T1000 (cell line): Measurements from ENCODE around the gene UBQLN1.
"Not testable (repeated sequence)": the region's sequence is repeated elsewhere in the genome, so short reads cannot be mapped to it uniquely, and the experiment has no call there.

Experiments used
- DNase-seq: peaks from one replicate; lab custom pipeline; 2025; ENCODE audit warnings: mixed read lengths; lab: John Stamatoyannopoulos, UW

UBQLN1 gene

GRCh38 chr9:83630938-83631457, 76.8 kb downstream of the UBQLN1 start:
- DNase-seq, result no peak

GRCh38 chr9:83629433-83630104, 78.2 kb downstream of the UBQLN1 start:
- DNase-seq, result no peak

- no peak for DNase-seq
These were observed 79.2 kb downstream of the UBQLN1 start for GRCh38 chr9:83628540-83628939.

- DNase-seq, result no peak
These were observed 82.6 kb downstream of the UBQLN1 start for GRCh38 chr9:83625178-83625577.

GRCh38 chr9:83623679-83624076, 84.1 kb downstream of the UBQLN1 start:
- no peak for DNase-seq

GRCh38 chr9:83622939-83623678, 84.6 kb downstream of the UBQLN1 start, which contains the start of gene IDNK:
TSS of gene IDNK (plus strand) at chr9:83623143. CDS start at chr9:83623172, 29 bp downstream.
- peak; percentile 28 for DNase-seq

- no peak for DNase-seq
These were observed 85.3 kb downstream of the UBQLN1 start for GRCh38 chr9:83622433-83622938.

- peak; percentile 36 for DNase-seq
These were observed 86.7 kb downstream of the UBQLN1 start for GRCh38 chr9:83620841-83621636.

GRCh38 chr9:83617299-83617698, 90.5 kb downstream of the UBQLN1 start:
- DNase-seq, result no peak

GRCh38 chr9:83613298-83613697, 94.5 kb downstream of the UBQLN1 start:
- DNase-seq, result not testable (repeated sequence)
